Measurements from ENCODE around the gene CREB3. TPM values are rescaled to one million over a fixed set of nuclear protein-coding genes. Genes with fewer than 3 reads are reported as not detected.

The CREB3 gene
- total RNA-seq (2022; extraction: Qiagen RNA extraction; ENCODE audit: low read depth) = 55.7 to 63.8 TPM (median 58.4 TPM) in 5 replicates

GRCh38 chr9:35732185-35732799, at the start of gene CREB3, which contains the start of gene TLN1:
Gene CREB3, plus strand, starts transcription at chr9:35732666. Its CDS starts 107 bp downstream, at chr9:35732773.
Gene TLN1, minus strand, starts transcription at chr9:35732195. Its CDS starts 6,501 bp downstream, at chr9:35725694.

GRCh38 chr9:35689542-35690293, 42.7 kb upstream of the CREB3 start, which contains the start of gene TPM2:
Gene TPM2, minus strand, starts transcription at chr9:35689925. Its CDS starts 108 bp downstream, at chr9:35689817.

GRCh38 chr9:35748858-35749514, 16.5 kb downstream of the CREB3 start, which contains the start of the genes GBA2 and RGP1:
Gene GBA2, minus strand, starts transcription at chr9:35749228. Its CDS starts 524 bp downstream, at chr9:35748704.
Gene RGP1, plus strand, starts transcription at chr9:35749287. Its CDS starts 469 bp downstream, at chr9:35749756.

GRCh38 chr9:35754264-35754663, 21.8 kb downstream of the CREB3 start, which contains the start of gene MSMP:
Gene MSMP, minus strand, starts transcription at chr9:35754276. Its CDS starts 147 bp downstream, at chr9:35754129.

Other genes with a start within 250 kb of the CREB3 start
- 19.3 to 28.0 TPM (median 24.6 TPM) in 5 replicates for gene RUSC2, start 242.6 kb upstream of the CREB3 start, total RNA-seq (2022; extraction: Qiagen RNA extraction; ENCODE audit: low read depth)
- 18.3 to 28.1 TPM (median 22.9 TPM) in 5 replicates for gene TESK1, start 127.4 kb upstream of the CREB3 start, total RNA-seq (2022; extraction: Qiagen RNA extraction; ENCODE audit: low read depth)
- 0.25 to 0.30 TPM (median 0.30 TPM) in 3 of 5 replicates, not detected in the others for gene CD72, start 114.3 kb upstream of the CREB3 start, total RNA-seq (2022; extraction: Qiagen RNA extraction; ENCODE audit: low read depth)
- not detected in 5 replicates for gene SIT1, start 81.7 kb upstream of the CREB3 start, total RNA-seq (2022; extraction: Qiagen RNA extraction; ENCODE audit: low read depth)
- gene RMRP, start 74.6 kb upstream of the CREB3 start, total RNA-seq (2022; extraction: Qiagen RNA extraction; ENCODE audit: low read depth) = 8.3 to 13.4 TPM (median 12.5 TPM) in 3 of 5 replicates, not detected in the others
- gene CCDC107, start 74.4 kb upstream of the CREB3 start, total RNA-seq (2022; extraction: Qiagen RNA extraction; ENCODE audit: low read depth) = 20.4 to 28.0 TPM (median 23.9 TPM) in 5 replicates
- 12.8 to 19.8 TPM (median 17.1 TPM) in 5 replicates for gene ARHGEF39, start 67.5 kb upstream of the CREB3 start, total RNA-seq (2022; extraction: Qiagen RNA extraction; ENCODE audit: low read depth)
- gene CA9, start 58.7 kb upstream of the CREB3 start, total RNA-seq (2022; extraction: Qiagen RNA extraction; ENCODE audit: low read depth) = 4.1 to 7.3 TPM (median 4.6 TPM) in 5 replicates
- 613 to 691 TPM (median 662 TPM) in 5 replicates for gene TPM2, start 42.7 kb upstream of the CREB3 start, total RNA-seq (2022; extraction: Qiagen RNA extraction; ENCODE audit: low read depth)
- 113 to 128 TPM (median 115 TPM) in 5 replicates for gene TLN1, start 471 bp upstream of the CREB3 start, total RNA-seq (2022; extraction: Qiagen RNA extraction; ENCODE audit: low read depth)
- 23.1 to 31.3 TPM (median 30.0 TPM) in 5 replicates for gene GBA2, start 16.6 kb downstream of the CREB3 start, total RNA-seq (2022; extraction: Qiagen RNA extraction; ENCODE audit: low read depth)
- 11.2 to 15.6 TPM (median 14.7 TPM) in 5 replicates for gene RGP1, start 16.6 kb downstream of the CREB3 start, total RNA-seq (2022; extraction: Qiagen RNA extraction; ENCODE audit: low read depth)
- gene MSMP, start 21.6 kb downstream of the CREB3 start, total RNA-seq (2022; extraction: Qiagen RNA extraction; ENCODE audit: low read depth) = 0.29 to 0.82 TPM (median 0.31 TPM) in 3 of 5 replicates, not detected in the others
- 4.4 to 6.3 TPM (median 5.8 TPM) in 5 replicates for gene NPR2, start 58.9 kb downstream of the CREB3 start, total RNA-seq (2022; extraction: Qiagen RNA extraction; ENCODE audit: low read depth)
- gene SPAG8, start 79.6 kb downstream of the CREB3 start, total RNA-seq (2022; extraction: Qiagen RNA extraction; ENCODE audit: low read depth) = 0.26 to 0.47 TPM (median 0.41 TPM) in 5 replicates
- gene HINT2, start 82.4 kb downstream of the CREB3 start, total RNA-seq (2022; extraction: Qiagen RNA extraction; ENCODE audit: low read depth) = 70.2 to 119 TPM (median 98.2 TPM) in 5 replicates
- not detected in 5 replicates for gene FAM221B, start 96.1 kb downstream of the CREB3 start, total RNA-seq (2022; extraction: Qiagen RNA extraction; ENCODE audit: low read depth)
- gene TMEM8B, start 96.6 kb downstream of the CREB3 start, total RNA-seq (2022; extraction: Qiagen RNA extraction; ENCODE audit: low read depth) = 2.1 to 4.7 TPM (median 3.0 TPM) in 5 replicates
- gene OR13J1, start 137.7 kb downstream of the CREB3 start, total RNA-seq (2022; extraction: Qiagen RNA extraction; ENCODE audit: low read depth) = not detected in 5 replicates
- gene HRCT1, start 173.5 kb downstream of the CREB3 start, total RNA-seq (2022; extraction: Qiagen RNA extraction; ENCODE audit: low read depth) = 0.28 to 0.48 TPM (median 0.30 TPM) in 3 of 5 replicates, not detected in the others
- not detected in 5 replicates for gene SPAAR, start 176.8 kb downstream of the CREB3 start, total RNA-seq (2022; extraction: Qiagen RNA extraction; ENCODE audit: low read depth)
- not detected in 5 replicates for gene OR2S2, start 225.5 kb downstream of the CREB3 start, total RNA-seq (2022; extraction: Qiagen RNA extraction; ENCODE audit: low read depth)

Data from A549 treated with RU486 at 1 μM for 4 hours (cell line).